HUES48 (cell line): ENCODE results near the gene BICDL2.

Experiments used
- H3K27ac ChIP-seq: one replicate; pipeline ENCODE4 v1.7.0; 2013; ENCODE audit warnings: low read depth, low read length, inconsistent platforms
- H3K27me3 ChIP-seq: 2 replicates; pipeline ENCODE4 v1.6.1; 2013; ENCODE audit warnings: mild to moderate bottlenecking, low read length; ENCODE audit not compliant: control insufficient read depth, insufficient read depth
- H3K36me3 ChIP-seq: 2 replicates; pipeline ENCODE4 v1.6.1; 2013; ENCODE audit warnings: low read length; ENCODE audit not compliant: control insufficient read depth, insufficient read depth
- H3K4me1 ChIP-seq: 2 replicates; pipeline ENCODE4 v1.6.1; 2013; ENCODE audit warnings: mild to moderate bottlenecking, low read length; ENCODE audit not compliant: control insufficient read depth, insufficient read depth
- H3K4me3 ChIP-seq: 2 replicates; pipeline ENCODE4 v1.5.1; 2013; ENCODE audit warnings: mild to moderate bottlenecking, low read depth, low read length
- H3K9ac ChIP-seq: 2 replicates; pipeline ENCODE4 v1.6.1; 2013; ENCODE audit warnings: mild to moderate bottlenecking, low read depth, low read length, moderate library complexity
- H3K9me3 ChIP-seq: 2 replicates; pipeline ENCODE4 v1.6.1; 2013; ENCODE audit warnings: low read length; ENCODE audit not compliant: control insufficient read depth, insufficient read depth

BICDL2 gene

GRCh38 chr16:3023669-3024478 is 12.9 kb downstream of the BICDL2 start, which contains the start of the genes HCFC1R1 and THOC6:
Gene HCFC1R1, minus strand, starts transcription at chr16:3023942. Its CDS starts 1 bp downstream, at chr16:3023941.
Gene THOC6, plus strand, starts transcription at chr16:3024035. Its CDS starts 292 bp downstream, at chr16:3024327.
- peak within 1 kb of the TSS; percentile 86 for H3K9ac ChIP-seq
- no peaks in the 10 kb centered on the region for H3K9me3 ChIP-seq
- peaks cover 19% of the 10 kb centered on the region for H3K4me1 ChIP-seq
- peak within 1 kb of the TSS; percentile 98 for H3K4me3 ChIP-seq
- peaks cover 23% of the 10 kb centered on the region for H3K36me3 ChIP-seq
- no peaks in the 10 kb centered on the region for H3K27me3 ChIP-seq
- peak within 1 kb of the TSS; percentile 100 for H3K27ac ChIP-seq

DNA sequence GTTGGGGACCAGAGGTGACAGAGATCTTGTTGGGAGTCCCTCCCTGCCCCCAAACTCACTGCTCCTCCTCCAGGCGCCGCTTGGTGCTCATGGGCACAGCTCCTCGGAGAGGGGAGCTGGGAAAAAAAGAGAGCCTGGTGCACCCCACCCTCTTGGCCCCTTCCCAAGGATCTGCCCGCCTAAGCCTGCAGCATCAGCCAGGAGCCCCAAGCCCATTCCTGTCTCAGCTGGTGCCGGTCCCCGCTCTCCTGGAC is 13.4 kb downstream of the BICDL2 start:
- Histone ChIP-seq H3K9me3 (no peaks in the 10 kb centered on the region), H3K27me3 (no peaks in the 10 kb centered on the region), H3K27ac (peak overlapping the region; percentile 100), H3K4me3 (peak overlapping the region; percentile 98), H3K4me1 (peaks cover 20% of the 10 kb centered on the region), H3K36me3 (peaks cover 23% of the 10 kb centered on the region), H3K9ac (peak overlapping the region; percentile 86)

DNA sequence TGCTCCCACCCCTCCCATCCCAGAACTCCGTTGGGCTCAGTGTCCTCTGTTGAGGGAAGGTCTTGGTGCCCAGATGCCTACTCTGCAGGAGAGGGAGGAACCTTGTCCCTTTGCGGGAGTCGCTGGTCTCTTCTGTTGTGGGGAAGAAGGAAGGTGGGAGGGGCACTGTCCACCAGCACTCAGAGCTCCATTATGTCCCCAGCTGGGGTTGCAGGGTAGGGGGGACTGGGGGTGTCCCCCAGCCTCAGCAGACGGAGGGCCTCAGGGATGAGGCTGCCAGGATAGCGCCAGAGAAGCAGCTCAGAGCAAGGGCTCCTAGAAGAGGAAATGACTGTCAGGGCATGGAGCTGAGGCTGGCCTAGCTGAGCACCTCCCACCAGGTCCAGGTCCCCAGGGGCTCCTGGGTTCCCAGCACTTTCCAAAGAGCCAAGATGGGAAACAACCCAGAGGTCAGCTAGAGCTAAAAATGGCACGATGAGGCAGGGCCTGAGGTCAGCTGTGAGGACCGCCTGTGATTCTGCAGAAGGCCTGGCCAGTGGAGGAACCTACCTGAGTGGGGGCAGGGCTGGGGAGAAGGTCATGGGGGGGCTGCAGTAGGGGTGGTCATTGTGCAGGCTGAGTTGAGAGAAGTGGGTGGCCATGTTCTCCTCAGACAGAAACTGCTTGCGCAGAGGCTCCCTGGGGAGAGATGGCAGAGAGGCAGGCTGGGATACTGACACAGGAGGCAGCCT is 13.9 kb downstream of the BICDL2 start:
- no peaks in the 10 kb centered on the region for H3K9me3 ChIP-seq
- H3K9ac ChIP-seq = peak overlapping the region; percentile 86
- H3K4me3 ChIP-seq = peak overlapping the region; percentile 98
- peaks cover 20% of the 10 kb centered on the region for H3K4me1 ChIP-seq
- peak overlapping the region; percentile 100 for H3K27ac ChIP-seq
- H3K36me3 ChIP-seq = peaks cover 23% of the 10 kb centered on the region
- H3K27me3 ChIP-seq = no peaks in the 10 kb centered on the region

DNA sequence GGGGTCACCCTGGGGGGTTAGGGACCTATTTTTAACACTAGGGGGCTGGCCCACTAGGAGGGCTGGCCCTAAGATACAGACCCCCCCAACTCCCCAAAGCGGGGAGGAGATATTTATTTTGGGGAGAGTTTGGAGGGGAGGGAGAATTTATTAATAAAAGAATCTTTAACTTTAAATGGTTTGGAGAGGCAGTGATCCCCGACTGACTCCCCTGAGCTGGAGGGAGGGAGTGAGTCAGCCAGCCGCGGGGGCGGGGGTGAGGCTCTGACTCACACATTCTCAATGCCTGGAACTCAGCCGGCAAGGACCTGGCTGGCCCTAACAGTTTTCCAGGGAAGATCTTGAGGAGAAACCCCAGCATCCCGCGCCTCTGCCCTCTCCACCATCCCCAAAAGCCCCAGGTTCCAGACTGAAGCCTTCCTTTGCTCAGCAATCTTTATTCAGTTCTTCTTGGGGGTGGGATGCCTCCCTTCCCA is 14.5 kb downstream of the BICDL2 start:
- peaks cover 16% of the 10 kb centered on the region for H3K4me1 ChIP-seq
- H3K27me3 ChIP-seq = no peaks in the 10 kb centered on the region
- H3K4me3 ChIP-seq = peak overlapping the region; percentile 98
- peak overlapping the region; percentile 86 for H3K9ac ChIP-seq
- no peaks in the 10 kb centered on the region for H3K9me3 ChIP-seq
- peaks cover 20% of the 10 kb centered on the region for H3K36me3 ChIP-seq
- peak overlapping the region; percentile 100 for H3K27ac ChIP-seq

DNA sequence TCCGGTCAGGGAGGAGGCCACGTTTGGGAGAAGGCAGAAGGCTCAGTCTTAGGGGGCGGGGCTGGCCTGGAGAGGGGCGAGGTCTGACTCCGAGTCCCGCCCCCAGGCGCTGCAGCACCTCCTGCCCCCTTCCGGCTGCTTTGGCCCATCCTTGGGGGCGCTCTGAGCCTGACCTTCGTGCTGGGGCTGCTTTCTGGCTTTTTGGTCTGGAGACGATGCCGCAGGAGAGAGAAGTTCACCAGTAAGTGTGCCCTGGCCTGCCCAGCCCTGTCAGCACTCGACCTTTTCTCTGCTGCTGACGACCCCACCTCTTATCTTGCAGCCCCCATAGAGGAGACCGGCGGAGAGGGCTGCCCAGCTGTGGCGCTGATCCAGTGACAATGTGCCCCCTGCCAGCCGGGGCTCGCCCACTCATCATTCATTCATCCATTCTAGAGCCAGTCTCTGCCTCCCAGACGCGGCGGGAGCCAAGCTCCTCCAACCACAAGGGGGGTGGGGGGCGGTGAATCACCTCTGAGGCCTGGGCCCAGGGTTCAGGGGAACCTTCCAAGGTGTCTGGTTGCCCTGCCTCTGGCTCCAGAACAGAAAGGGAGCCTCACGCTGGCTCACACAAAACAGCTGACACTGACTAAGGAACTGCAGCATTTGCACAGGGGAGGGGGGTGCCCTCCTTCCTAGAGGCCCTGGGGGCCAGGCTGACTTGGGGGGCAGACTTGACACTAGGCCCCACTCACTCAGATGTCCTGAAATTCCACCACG is 15.1 kb downstream of the BICDL2 start:
- peak overlapping the region; percentile 98 for H3K4me3 ChIP-seq
- H3K27ac ChIP-seq = peak overlapping the region; percentile 100
- H3K9ac ChIP-seq = peak overlapping the region; percentile 75

GRCh38 chr16:3020604-3021448 is 15.9 kb downstream of the BICDL2 start:
- Histone ChIP-seq H3K4me3 (peak overlapping the region; percentile 98), H3K4me1 (peaks cover 21% of the 10 kb centered on the region), H3K27me3 (no peaks in the 10 kb centered on the region), H3K9me3 (no peaks in the 10 kb centered on the region), H3K27ac (peak overlapping the region; percentile 100), H3K36me3 (peaks cover 12% of the 10 kb centered on the region), H3K9ac (peak overlapping the region; percentile 97)

More for the DNA sequence above, 15.1 kb downstream of the BICDL2 start:
- Histone ChIP-seq H3K4me1 (peaks cover 16% of the 10 kb centered on the region), H3K36me3 (peaks cover 14% of the 10 kb centered on the region), H3K9me3 (no peaks in the 10 kb centered on the region), H3K27me3 (no peaks in the 10 kb centered on the region)

DNA sequence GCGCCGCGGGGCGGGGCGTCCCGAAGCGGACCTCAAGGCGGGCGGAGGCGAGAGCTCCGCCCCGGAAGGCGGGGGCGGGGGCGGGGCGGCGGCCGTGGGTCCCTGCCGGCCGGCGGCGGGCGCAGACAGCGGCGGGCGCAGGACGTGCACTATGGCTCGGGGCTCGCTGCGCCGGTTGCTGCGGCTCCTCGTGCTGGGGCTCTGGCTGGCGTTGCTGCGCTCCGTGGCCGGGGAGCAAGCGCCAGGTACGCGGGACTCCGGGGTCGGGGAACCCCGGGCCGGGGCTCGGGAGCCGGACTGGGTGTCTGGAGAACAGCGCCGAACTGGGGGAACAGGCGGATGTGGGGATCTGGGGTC is 16.5 kb downstream of the BICDL2 start, which contains the start of gene TNFRSF12A:
TSS of gene TNFRSF12A (plus strand) at position 122 of the 357 bp plus-strand sequence. CDS start at position 152, 30 bp downstream.
- Histone ChIP-seq H3K36me3 (peaks cover 14% of the 10 kb centered on the region), H3K9me3 (no peaks in the 10 kb centered on the region), H3K27ac (peak within 1 kb of the TSS; percentile 100), H3K9ac (peak within 1 kb of the TSS; percentile 97), H3K4me1 (peaks cover 24% of the 10 kb centered on the region), H3K4me3 (peak within 1 kb of the TSS; percentile 98), H3K27me3 (no peaks in the 10 kb centered on the region)

- Histone ChIP-seq H3K27ac (peak overlapping the region; percentile 69), H3K36me3 (peaks cover 19% of the 10 kb centered on the region), H3K4me1 (peaks cover 29% of the 10 kb centered on the region), H3K9ac (no peak overlapping the region), H3K9me3 (no peaks in the 10 kb centered on the region), H3K4me3 (peak overlapping the region; percentile 98), H3K27me3 (no peaks in the 10 kb centered on the region)
Measured at GRCh38 chr16:3019594-3020246, 17.0 kb downstream of the BICDL2 start.

DNA sequence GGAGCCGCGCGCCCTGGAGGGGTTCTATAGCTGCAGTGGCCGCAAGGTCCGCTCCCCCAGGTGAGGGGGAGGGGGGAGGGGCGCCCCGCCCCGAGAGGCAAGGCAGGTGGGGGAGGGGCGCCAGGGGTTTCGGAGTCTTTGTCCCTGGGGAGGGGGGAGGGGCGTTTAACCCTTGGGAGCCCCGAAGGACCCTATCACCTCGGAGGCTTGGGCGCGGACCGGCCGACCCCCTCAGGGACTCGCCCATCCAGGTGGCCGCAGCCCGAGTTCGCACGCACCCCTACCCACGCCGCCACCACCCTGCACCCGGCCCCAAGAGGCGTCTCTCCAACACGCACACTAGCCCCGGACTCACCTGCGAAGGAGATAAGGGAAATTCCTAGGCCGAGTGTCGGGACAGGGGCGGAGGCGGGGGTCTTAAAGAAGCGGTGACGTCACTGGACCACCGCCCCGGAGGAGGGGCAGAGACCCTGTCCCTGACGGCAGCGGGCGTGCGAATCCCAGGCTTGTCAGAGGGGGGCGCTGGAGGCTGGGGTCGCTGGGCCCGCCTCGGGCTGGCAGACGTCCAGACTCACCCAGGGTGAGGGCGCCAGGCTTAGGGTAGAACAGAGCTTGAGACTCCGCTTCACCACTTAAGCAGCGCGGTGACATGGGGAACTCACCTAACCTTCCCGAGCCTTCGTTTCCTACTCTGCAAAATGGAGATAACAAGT is 18.8 kb downstream of the BICDL2 start, which contains the start of gene CLDN6:
TSS of gene CLDN6 (minus strand) at position 390 of the 713 bp plus-strand sequence. CDS start 2,162 bp downstream, outside the sequence.
- Histone ChIP-seq H3K4me1 (peaks cover 44% of the 10 kb centered on the region), H3K27ac (peak within 1 kb of the TSS; percentile 99), H3K9me3 (no peaks in the 10 kb centered on the region), H3K36me3 (peaks cover 20% of the 10 kb centered on the region), H3K27me3 (no peaks in the 10 kb centered on the region), H3K4me3 (peak within 1 kb of the TSS; percentile 97), H3K9ac (peak within 1 kb of the TSS; percentile 96)
